D721Med (cell line): ENCODE measurements around the gene KLHL17.

Source experiments
- DNase-seq: peaks from one replicate; pipeline ENCODE4 v3.0.0; 2011; ENCODE audit warnings: low spot score; ENCODE audit not compliant: insufficient read length
- FAIRE-seq: peaks from 2 replicates; lab custom pipeline; 2011; peaks lifted over from hg19 to GRCh38; lab: Jason Lieb, UNC
- TF ChIP-seq, protein P1 (sequence below): IDR thresholded peaks from 2 replicates; pipeline ENCODE4 v1.5.1; 2012; ENCODE audit warnings: mild to moderate bottlenecking, control low read depth; ENCODE audit not compliant: insufficient read depth; ENCODE audit errors: missing control alignments

The KLHL17 gene

DNA sequence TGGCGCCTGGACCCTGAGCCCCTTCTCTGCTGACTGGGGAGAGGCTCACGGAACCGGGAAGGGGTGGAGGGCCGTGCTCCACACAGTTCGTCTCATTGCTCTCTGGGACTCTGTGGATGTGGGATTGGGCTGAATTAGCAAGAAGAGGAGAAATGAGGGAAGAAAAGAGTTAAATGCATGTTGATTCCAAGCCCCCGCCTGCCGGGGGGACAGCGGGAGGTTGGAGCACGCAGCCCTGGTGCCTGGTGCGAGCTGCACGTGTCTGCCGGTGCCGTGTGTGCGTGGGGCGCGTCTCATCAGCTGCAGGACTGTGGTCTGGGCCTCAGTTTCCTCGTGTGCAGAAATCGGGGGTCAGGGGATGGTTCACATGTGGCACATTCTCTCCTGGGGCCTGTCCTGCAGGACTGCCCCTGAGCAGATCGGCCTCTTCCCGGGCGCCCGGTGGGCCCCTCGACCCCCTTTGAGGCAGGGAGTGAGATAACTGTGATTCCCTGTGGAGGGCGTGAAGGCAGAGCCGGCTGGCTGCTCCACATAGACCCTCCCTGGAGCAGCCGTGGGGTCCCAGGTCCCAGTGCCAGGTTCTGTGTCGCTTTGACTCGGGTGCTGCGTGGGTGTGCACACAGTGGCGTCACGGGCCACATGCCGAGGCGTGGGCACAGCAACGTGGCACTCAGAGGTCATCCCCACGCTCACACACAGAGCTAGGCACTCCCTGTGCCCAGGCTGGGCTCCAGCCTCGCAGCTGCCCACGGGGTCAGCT lies 25.2 kb upstream of the KLHL17 start:
- DNase-seq = no peak
- no peak for FAIRE-seq
- TF ChIP-seq, protein P1, sequence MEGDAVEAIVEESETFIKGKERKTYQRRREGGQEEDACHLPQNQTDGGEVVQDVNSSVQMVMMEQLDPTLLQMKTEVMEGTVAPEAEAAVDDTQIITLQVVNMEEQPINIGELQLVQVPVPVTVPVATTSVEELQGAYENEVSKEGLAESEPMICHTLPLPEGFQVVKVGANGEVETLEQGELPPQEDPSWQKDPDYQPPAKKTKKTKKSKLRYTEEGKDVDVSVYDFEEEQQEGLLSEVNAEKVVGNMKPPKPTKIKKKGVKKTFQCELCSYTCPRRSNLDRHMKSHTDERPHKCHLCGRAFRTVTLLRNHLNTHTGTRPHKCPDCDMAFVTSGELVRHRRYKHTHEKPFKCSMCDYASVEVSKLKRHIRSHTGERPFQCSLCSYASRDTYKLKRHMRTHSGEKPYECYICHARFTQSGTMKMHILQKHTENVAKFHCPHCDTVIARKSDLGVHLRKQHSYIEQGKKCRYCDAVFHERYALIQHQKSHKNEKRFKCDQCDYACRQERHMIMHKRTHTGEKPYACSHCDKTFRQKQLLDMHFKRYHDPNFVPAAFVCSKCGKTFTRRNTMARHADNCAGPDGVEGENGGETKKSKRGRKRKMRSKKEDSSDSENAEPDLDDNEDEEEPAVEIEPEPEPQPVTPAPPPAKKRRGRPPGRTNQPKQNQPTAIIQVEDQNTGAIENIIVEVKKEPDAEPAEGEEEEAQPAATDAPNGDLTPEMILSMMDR = no peak

DNA sequence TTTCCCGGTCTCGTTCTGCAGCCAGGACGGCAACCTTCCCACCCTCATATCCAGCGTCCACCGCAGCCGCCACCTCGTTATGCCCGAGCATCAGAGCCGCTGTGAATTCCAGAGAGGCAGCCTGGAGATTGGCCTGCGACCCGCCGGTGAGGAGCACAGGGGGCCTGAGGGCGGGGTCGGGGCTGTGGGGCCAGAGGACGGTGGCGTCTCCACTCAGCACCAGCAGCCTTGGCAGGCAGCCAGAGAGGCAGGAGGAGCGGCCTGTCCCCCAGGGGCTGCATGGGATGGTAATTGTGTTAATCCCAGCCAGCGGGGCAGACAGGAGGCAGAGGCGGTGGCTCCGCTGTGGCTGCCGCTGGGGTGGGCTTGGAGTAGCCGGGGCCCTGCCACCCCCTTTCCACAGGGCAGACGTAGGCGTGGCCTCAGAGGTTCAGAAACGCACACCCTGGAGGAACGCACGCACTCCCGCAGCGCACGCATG lies 24.6 kb upstream of the KLHL17 start:
- FAIRE-seq = no peak
- TF ChIP-seq, protein P1 = no peak
- no peak for DNase-seq

DNA sequence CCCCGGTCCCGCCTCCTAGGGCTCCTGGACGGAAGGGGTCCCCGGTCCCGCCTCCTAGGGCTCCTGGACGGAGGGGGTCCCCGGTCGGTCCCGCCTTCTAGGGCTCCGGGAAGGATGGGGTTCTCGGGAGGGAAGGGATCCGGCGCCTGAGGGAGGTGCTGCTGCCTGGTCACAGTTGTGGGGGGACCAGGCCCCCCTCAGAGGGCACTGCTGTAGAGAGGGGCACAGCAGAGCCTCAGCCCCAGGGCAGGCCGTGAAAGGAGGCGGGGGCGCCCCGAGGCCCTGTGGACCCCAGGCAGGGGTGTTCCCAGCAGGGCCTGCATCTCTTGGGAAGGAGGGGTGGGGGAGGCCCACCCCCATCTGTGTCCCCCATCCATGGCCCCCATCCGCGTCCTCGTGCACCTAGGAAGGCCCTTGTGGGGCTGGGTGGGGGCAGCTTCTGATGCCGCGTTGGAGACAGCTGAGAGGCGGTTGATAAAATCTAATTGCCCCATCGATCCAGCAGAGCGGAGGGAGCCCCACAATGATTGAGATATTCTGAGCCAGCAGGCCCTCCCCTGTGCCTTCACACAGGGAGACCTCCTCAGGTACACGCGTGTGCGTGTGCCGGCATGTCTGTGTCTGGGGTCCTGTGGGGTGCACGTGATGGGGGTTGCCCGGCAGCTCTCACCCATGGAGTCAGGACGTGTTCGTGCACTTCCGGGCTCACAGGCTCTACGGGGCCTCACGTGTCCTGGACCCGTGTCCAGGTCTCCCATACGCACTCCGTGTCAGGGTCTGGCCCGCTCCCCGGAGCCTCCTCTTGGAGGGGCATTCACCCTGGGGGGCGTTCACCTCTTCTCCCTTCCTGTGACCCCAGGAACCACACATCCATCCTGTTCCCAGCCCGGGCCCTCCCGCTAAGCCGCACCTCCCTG lies 23.8 kb upstream of the KLHL17 start:
- no peak for FAIRE-seq
- TF ChIP-seq, protein P1 = no peak
- no peak for DNase-seq

DNA sequence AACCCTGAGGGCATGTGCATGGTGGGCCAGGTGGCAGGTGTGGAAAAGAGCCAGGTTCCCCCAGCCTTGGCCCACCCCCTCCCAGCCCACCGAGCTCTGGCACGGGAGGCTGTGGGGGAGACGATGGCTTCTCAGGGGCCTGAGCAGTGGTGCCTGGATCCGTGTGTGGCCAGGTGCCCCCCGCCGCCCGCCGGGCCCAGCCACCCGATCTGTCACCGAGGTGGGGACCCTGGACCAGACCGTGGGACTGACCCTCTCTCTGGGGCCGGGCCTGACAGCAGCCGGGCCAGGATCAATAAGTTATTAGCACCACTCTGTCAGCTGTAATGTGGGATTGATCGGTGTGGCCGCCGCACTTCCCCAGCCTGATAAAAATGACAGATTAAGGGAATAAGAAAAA lies 22.9 kb upstream of the KLHL17 start:
- DNase-seq (no peak), FAIRE-seq (no peak)
- TF ChIP-seq, protein P1 = no peak

DNA sequence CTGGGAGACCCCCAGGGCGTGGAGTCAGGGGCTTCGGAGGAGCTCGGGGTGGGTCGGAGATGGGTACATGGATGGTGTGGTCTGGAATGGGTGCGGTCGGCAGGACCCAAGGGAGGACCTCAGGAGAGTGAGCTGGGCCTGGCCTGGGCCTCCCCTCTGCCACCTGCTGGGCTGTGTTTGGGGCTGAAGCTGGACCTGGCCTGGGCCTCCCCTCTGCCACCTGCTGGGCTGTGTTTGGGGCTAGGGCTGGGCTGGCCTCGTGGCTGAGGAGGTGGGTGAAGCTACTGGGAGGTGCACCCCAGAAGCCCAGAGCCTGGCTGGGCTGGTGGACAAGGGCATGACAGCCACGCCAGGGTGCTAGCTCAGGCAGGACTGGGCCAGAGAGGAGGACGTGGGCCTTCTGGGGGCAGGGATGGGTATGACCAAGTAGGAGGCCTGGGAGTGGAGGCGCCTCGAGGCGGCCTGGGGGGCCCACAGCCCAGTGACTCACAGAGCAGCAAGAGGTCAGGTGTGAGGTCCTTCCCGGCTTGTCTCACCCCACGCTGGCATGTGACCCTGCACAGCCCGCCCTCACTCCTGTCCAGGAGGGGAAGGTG lies 22.2 kb upstream of the KLHL17 start:
- FAIRE-seq = no peak
- DNase-seq = no peak
- TF ChIP-seq, protein P1 = peak; percentile 34

DNA sequence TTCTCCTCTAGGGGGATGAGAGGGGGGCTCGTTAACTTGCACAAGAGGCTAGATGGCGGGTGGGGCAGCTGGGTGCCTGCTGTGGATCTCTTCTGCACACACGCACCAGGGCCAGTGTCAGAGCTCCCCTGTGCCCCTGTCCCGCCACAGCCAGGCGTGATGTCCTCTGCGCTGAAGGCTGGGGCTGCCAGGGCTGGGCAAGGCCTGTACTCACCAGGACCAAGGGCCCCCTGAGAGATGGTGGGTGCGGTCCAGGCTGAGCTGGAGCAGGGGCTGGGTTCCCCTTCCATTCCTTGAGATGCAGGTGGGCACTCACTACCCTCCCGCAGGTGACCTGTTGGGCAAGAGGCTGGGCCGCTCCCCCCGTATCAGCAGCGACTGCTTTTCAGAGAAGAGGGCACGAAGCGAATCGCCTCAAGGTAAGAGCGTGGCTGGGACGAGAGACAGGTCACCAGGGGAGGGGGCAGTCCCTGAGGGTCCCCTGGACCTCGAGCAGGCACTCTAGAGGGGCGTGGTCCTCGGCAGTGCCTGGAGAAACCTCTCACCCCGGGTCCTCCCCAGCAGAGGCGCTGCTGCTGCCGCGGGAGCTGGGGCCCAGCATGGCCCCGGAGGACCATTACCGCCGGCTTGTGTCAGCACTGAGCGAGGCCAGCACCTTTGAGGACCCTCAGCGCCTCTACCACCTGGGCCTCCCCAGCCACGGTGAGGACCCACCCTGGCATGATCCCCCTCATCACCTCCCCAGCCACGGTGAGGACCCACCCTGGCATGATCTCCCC lies 21.5 kb upstream of the KLHL17 start:
- FAIRE-seq = no peak
- DNase-seq = no peak
- TF ChIP-seq, protein P1 = no peak
